Spleen (tissue), 7 donors: ENCODE measurements around the gene CR1.

Source experiments
- POLR2AphosphoS5 ChIP-seq, 3 donors: sonication (generic); formaldehyde crosslinking; IDR thresholded peaks; one replicate each; pipeline ENCODE4 v1.5.1; 2017; ENCODE audit warnings: antibody characterized with exemption in 3 of 3
- TF ChIP-seq, protein P1 (sequence below), 11 experiments: fragments of 200-600 bp in 7 of 11; fragments of 450-650 bp in 4 of 11; sonication (generic) in 4 of 11; IDR thresholded peaks in 8 of 11; conservative IDR thresholded peaks in 3 of 11; 1 replicate in 7 of 11; 2 replicates in 4 of 11; pipeline versions ENCODE4 v1.4.0 to v1.8.0; 2016 to 2021; ENCODE audit warnings: antibody characterized with exemption in 11 of 11, inconsistent platforms in 4 of 11, mild to moderate bottlenecking in 1 of 11
- donor health status: DM: no; HTN: no; CAD: no; lungs with moderate emphysema.
- donor health status: DM: no; HTN: no; CAD: no.
- donor health status: DM: no; HTN: no; CAD: no.

DNA sequence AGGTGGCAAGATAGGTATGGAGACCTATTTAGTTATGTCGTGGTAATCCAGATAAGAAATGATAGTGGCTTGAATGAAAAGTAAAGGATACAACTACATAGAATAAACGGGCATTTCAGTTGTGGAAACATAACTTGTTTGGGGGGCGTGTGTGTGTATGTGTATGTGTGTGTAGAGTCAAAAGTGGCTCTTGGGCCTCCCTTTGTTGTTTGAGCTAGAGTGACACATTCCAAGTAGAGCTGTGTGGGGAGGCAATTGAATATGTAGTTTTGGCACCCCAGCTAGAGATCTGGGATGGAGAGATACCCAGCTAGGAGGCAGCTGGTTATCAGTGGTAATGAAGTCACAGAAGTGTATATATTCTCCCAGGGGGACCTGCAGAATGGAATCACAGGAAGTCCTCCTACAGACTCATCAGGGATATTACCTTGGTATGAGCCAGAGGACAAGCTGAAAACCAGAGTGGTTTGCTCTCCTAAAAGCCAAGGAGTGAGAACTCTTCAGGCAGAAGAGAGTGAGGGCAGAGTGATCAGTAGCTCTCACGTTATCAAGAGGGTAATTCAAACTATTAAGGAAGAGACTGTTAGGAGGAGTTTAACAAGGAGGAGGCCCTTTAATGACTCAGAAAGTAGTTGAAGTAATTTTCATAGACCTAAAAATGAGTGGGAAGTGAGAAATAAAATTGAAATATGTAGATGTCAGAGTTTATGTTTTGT lies 154.1 kb downstream of the CR1 start:
- TF ChIP-seq, protein P1, sequence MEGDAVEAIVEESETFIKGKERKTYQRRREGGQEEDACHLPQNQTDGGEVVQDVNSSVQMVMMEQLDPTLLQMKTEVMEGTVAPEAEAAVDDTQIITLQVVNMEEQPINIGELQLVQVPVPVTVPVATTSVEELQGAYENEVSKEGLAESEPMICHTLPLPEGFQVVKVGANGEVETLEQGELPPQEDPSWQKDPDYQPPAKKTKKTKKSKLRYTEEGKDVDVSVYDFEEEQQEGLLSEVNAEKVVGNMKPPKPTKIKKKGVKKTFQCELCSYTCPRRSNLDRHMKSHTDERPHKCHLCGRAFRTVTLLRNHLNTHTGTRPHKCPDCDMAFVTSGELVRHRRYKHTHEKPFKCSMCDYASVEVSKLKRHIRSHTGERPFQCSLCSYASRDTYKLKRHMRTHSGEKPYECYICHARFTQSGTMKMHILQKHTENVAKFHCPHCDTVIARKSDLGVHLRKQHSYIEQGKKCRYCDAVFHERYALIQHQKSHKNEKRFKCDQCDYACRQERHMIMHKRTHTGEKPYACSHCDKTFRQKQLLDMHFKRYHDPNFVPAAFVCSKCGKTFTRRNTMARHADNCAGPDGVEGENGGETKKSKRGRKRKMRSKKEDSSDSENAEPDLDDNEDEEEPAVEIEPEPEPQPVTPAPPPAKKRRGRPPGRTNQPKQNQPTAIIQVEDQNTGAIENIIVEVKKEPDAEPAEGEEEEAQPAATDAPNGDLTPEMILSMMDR (IDR thresholded peaks at IDR 0.05 in 8 of 11, conservative IDR thresholded peaks at IDR 0.05 in 3 of 11) = no peak
- no peak for TF ChIP-seq POLR2AphosphoS5 (IDR thresholded peaks at IDR 0.05)
